ENCODE results near the gene BHLHA15. TPM values are rescaled to one million over a fixed set of nuclear protein-coding genes. Genes with fewer than 3 reads are reported as not detected.

BHLHA15 gene
- total and polyA plus RNA-seq, 2 donors = not detected

GRCh38 chr7:98175260-98175940 lies 35.8 kb upstream of the BHLHA15 start:
- H3K4me3 ChIP-seq (ENCODE audit: low read depth, low read length) = no peak overlapping the region
- no peaks in the 10 kb centered on the region for H3K36me3 ChIP-seq (ENCODE audit: insufficient read depth)
- DNase-seq (ENCODE audit: extremely low spot score) = no peak
- 80% methylated on average over 8 of the region's 8 CpGs for WGBS
- H3K4me1 ChIP-seq (ENCODE audit: insufficient read depth) = no peaks in the 10 kb centered on the region
- no peak overlapping the region for H3K27ac ChIP-seq (ENCODE audit: low read depth)

DNA sequence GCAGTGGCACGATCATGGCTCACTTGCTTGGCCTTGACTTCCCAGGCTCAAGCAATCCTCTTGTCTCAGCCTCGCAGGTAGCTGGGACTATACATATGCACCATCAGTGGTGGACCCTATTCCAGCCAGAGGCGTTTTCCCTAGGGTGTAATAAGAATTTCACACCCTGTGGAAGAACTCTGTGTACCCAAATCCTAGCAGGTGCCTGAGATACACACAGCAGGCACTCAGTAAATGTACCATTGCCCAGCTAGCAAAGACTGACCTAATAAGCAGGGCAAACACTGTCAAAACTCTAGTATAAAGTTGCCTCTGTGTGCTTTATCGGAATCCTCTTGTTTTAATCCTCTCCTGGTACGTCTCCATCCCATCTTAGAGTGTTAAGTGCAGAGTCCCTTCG lies 33.7 kb upstream of the BHLHA15 start:
- WGBS = 84% methylated on average over 6 of the region's 6 CpGs
- Histone ChIP-seq H3K4me1 (ENCODE audit: insufficient read depth) (no peaks in the 10 kb centered on the region), H3K27ac (ENCODE audit: low read depth) (no peak overlapping the region), H3K36me3 (ENCODE audit: insufficient read depth) (no peaks in the 10 kb centered on the region), H3K4me3 (ENCODE audit: low read depth, low read length) (no peak overlapping the region)
- DNase-seq (ENCODE audit: extremely low spot score) = no peak

DNA sequence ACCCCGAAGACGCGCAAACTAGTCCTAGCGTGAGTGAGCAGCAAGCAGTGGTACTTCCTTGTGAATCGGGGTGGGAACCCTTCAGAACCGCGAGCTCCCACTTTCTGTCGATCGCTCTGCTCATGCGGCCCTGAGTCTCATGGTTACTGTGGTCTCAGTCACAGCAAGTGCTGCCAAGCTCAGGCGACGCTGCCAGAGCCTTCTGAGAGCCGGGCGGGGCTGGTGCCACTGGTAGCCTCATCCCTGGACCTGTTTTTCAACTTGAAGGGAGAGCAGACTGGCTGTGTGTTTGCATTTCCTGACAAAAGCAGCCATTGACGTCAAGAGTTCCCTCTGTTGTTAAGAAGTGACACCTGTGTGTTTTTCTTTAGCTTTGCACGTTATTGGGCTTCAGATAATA lies 32.9 kb upstream of the BHLHA15 start:
- H3K4me1 ChIP-seq (ENCODE audit: insufficient read depth) = no peaks in the 10 kb centered on the region
- peak; percentile 32 for DNase-seq (ENCODE audit: extremely low spot score)
- H3K36me3 ChIP-seq (ENCODE audit: insufficient read depth) = no peaks in the 10 kb centered on the region
- no peak overlapping the region for H3K4me3 ChIP-seq (ENCODE audit: low read depth, low read length)
- H3K27ac ChIP-seq (ENCODE audit: low read depth) = no peak overlapping the region
- 85% methylated on average over 16 of the region's 16 CpGs for WGBS

GRCh38 chr7:98178762-98179490 lies 32.3 kb upstream of the BHLHA15 start:
- DNase-seq (ENCODE audit: extremely low spot score) = no peak
- WGBS = 88% methylated on average over 10 of the region's 10 CpGs
- no peak overlapping the region for H3K27ac ChIP-seq (ENCODE audit: low read depth)

DNA sequence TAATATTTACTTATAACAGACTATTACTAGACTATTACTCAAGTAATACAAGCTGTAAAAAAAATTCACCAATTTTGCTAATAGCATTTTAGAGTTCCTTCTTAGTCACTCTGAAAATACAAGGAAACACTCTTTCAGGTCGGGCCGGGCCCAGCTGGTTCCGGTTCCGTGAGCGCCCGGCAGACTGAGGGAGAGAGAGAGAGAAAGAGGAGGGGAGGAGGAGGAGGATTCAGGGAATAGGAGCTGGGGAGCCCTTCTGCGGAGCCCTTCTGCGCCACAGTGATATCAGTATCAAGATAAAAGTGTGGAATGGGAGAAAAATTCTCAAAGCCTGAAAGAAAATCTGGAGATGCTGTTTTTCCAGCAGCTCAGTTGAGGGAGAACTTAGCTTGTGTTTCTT lies 30.5 kb upstream of the BHLHA15 start:
- 86% methylated on average over 8 of the region's 8 CpGs for WGBS
- Histone ChIP-seq H3K4me1 (ENCODE audit: insufficient read depth) (no peaks in the 10 kb centered on the region), H3K36me3 (ENCODE audit: insufficient read depth) (no peaks in the 10 kb centered on the region), H3K27ac (ENCODE audit: low read depth) (no peak overlapping the region), H3K4me3 (ENCODE audit: low read depth, low read length) (no peak overlapping the region)
- no peak for DNase-seq (ENCODE audit: extremely low spot score)

More at GRCh38 chr7:98178762-98179490, 32.3 kb upstream of the BHLHA15 start:
- H3K4me3 ChIP-seq (ENCODE audit: low read depth, low read length) = no peak overlapping the region
- no peaks in the 10 kb centered on the region for H3K4me1 ChIP-seq (ENCODE audit: insufficient read depth)
- no peaks in the 10 kb centered on the region for H3K36me3 ChIP-seq (ENCODE audit: insufficient read depth)

DNA sequence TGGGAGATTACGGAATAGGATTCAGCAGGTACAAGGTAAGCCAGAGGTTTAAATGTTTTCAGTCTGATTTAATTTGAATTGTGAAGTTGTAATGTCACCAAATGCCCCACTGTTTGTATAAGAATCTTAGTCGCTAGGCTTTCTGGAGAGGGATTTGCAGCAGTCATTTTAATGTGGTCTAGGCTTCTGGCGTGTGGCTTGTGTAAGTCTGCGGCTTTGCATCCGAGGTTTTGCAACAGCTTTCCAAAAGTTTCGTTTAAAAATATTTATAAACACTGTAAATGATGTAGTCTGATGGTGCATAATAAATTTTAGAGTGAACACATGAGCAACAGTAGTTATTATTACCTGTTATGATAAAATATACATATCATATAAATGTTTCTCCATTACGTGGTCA lies 26.1 kb upstream of the BHLHA15 start:
- Histone ChIP-seq H3K36me3 (ENCODE audit: insufficient read depth) (no peaks in the 10 kb centered on the region), H3K4me3 (ENCODE audit: low read depth, low read length) (no peak overlapping the region), H3K4me1 (ENCODE audit: insufficient read depth) (no peaks in the 10 kb centered on the region), H3K27ac (ENCODE audit: low read depth) (no peak overlapping the region)
- 68% methylated on average over 7 of the region's 7 CpGs for WGBS
- no peak for DNase-seq (ENCODE audit: extremely low spot score)

GRCh38 chr7:98186452-98187137 lies 24.6 kb upstream of the BHLHA15 start:
- 55% methylated on average over 9 of the region's 9 CpGs for WGBS

GRCh38 chr7:98187138-98187502 lies 24.1 kb upstream of the BHLHA15 start:
- Histone ChIP-seq H3K27ac (ENCODE audit: low read depth) (no peak overlapping the region), H3K4me1 (ENCODE audit: insufficient read depth) (no peaks in the 10 kb centered on the region), H3K4me3 (ENCODE audit: low read depth, low read length) (no peak overlapping the region), H3K36me3 (ENCODE audit: insufficient read depth) (peaks cover 4% of the 10 kb centered on the region)
- WGBS = 52% methylated on average over 1 of the region's 1 CpG
- no peak for DNase-seq (ENCODE audit: extremely low spot score)

More at GRCh38 chr7:98186452-98187137, 24.6 kb upstream of the BHLHA15 start:
- Histone ChIP-seq H3K36me3 (ENCODE audit: insufficient read depth) (peaks cover 2% of the 10 kb centered on the region), H3K4me3 (ENCODE audit: low read depth, low read length) (no peak overlapping the region), H3K27ac (ENCODE audit: low read depth) (no peak overlapping the region), H3K4me1 (ENCODE audit: insufficient read depth) (no peaks in the 10 kb centered on the region)
- DNase-seq (ENCODE audit: extremely low spot score) = no peak

- DNase-seq (ENCODE audit: extremely low spot score) = no peak
- Histone ChIP-seq H3K36me3 (ENCODE audit: insufficient read depth) (peaks cover 4% of the 10 kb centered on the region), H3K4me3 (ENCODE audit: low read depth, low read length) (no peak overlapping the region), H3K4me1 (ENCODE audit: insufficient read depth) (no peaks in the 10 kb centered on the region), H3K27ac (ENCODE audit: low read depth) (no peak overlapping the region)
- 93% methylated on average over 11 of the region's 11 CpGs for WGBS
Measured at GRCh38 chr7:98189559-98189958, 21.7 kb upstream of the BHLHA15 start.

DNA sequence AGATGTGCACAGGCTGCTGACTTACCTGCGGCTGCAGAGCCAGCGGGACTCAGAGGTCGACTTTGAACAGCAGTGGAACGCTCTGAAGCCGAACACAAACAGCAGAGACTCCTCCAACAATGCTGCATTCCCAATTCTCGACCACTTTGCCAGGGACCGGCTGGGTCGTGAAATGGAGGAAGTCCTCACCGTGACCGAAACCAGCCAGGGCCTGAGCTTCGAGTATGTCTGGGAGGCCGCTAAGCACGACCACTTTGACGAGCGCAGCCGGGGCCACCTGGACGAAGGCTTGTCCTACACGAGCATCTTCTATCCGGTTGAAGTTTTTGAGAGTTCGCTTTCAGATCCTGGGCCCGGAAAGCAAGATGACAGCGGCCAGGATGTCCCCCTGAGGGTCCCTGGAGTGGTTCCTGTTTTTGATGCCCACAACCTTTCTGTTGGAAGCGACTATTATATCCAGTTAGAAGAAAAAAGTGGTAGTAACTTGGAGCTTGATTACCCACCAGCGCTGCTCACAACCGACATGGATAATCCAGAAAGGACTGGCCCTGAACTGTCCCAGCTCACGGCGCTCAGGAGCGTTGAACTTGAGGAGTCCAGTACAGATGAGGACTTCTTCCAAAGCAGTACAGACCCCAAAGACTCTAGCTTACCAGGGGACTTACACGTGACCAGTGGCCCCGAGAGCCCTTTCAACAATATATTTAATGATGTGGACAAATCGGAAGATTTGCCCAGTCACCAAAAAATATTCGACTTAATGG lies 19.4 kb upstream of the BHLHA15 start:
- 96% methylated on average over 32 of the region's 32 CpGs for WGBS
- Histone ChIP-seq H3K36me3 (ENCODE audit: insufficient read depth) (peaks cover 4% of the 10 kb centered on the region), H3K27ac (ENCODE audit: low read depth) (no peak overlapping the region), H3K4me1 (ENCODE audit: insufficient read depth) (no peaks in the 10 kb centered on the region), H3K4me3 (ENCODE audit: low read depth, low read length) (no peak overlapping the region)
- no peak for DNase-seq (ENCODE audit: extremely low spot score)

- H3K4me3 ChIP-seq (ENCODE audit: low read depth, low read length) = no peak overlapping the region
- H3K36me3 ChIP-seq (ENCODE audit: insufficient read depth) = peaks cover 4% of the 10 kb centered on the region
- H3K4me1 ChIP-seq (ENCODE audit: insufficient read depth) = no peaks in the 10 kb centered on the region
- no peak for DNase-seq (ENCODE audit: extremely low spot score)
- H3K27ac ChIP-seq (ENCODE audit: low read depth) = no peak overlapping the region
- WGBS = 94% methylated on average over 22 of the region's 22 CpGs
Measured at GRCh38 chr7:98192781-98193457, 18.3 kb upstream of the BHLHA15 start.

- Histone ChIP-seq H3K4me3 (ENCODE audit: low read depth, low read length) (no peak overlapping the region), H3K36me3 (ENCODE audit: insufficient read depth) (peaks cover 4% of the 10 kb centered on the region), H3K27ac (ENCODE audit: low read depth) (no peak overlapping the region), H3K4me1 (ENCODE audit: insufficient read depth) (no peaks in the 10 kb centered on the region)
- DNase-seq (ENCODE audit: extremely low spot score) = no peak
- WGBS = 93% methylated on average over 37 of the region's 37 CpGs
Measured at GRCh38 chr7:98193474-98194180, 17.6 kb upstream of the BHLHA15 start.
